22Rv1 (cell line): ENCODE data around the gene DDX25.

Source experiments
- H3K27ac ChIP-seq: fragments of 450-650 bp; 2 replicates; pipeline ENCODE4 v1.5.1; 2017
- ZFX ChIP-seq: fragments of 450-650 bp; IDR thresholded peaks from 2 replicates; pipeline ENCODE4 v1.6.1; 2017; ENCODE audit warnings: antibody characterized with exemption, borderline replicate concordance
- TF ChIP-seq, protein P1 (sequence below): fragments of 450-650 bp; IDR thresholded peaks from 2 replicates; pipeline ENCODE4 v1.5.1; 2017; ENCODE audit warnings: mild to moderate bottlenecking

Gene DDX25

DNA sequence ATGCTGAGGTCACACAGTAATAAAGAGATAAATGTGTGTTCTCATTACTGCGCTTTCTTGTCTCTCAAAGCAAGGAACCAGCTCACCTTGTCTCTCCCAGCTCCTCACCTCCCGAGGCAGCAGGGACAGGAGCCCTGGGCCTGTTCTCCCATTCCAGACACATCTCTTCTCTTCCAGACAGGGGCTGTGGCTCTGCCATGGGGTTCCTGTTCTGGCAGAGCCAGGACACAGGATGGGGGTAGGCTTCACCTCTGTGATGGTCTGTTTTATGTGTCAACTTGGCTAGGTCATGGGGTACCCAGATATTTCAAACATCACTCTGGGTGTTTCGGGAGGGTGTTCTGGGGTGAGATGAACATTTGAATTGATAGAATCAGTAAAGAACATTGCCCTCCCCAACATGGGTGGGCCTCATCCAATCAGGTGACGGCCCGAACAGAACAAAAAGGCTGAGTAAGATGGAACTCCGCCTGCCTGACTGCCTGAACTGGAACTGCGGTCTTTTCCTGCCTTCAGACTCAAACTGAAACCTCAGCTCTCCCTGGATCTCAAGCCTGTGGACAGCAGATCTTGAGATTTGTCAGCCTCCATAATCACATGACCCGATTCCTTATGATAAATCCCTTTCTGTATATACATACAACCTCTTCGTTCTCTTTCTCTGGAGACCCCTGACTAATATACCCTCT, 39.5 kb downstream of the DDX25 start:
- TF ChIP-seq, protein P1, sequence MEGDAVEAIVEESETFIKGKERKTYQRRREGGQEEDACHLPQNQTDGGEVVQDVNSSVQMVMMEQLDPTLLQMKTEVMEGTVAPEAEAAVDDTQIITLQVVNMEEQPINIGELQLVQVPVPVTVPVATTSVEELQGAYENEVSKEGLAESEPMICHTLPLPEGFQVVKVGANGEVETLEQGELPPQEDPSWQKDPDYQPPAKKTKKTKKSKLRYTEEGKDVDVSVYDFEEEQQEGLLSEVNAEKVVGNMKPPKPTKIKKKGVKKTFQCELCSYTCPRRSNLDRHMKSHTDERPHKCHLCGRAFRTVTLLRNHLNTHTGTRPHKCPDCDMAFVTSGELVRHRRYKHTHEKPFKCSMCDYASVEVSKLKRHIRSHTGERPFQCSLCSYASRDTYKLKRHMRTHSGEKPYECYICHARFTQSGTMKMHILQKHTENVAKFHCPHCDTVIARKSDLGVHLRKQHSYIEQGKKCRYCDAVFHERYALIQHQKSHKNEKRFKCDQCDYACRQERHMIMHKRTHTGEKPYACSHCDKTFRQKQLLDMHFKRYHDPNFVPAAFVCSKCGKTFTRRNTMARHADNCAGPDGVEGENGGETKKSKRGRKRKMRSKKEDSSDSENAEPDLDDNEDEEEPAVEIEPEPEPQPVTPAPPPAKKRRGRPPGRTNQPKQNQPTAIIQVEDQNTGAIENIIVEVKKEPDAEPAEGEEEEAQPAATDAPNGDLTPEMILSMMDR = no peak

DNA sequence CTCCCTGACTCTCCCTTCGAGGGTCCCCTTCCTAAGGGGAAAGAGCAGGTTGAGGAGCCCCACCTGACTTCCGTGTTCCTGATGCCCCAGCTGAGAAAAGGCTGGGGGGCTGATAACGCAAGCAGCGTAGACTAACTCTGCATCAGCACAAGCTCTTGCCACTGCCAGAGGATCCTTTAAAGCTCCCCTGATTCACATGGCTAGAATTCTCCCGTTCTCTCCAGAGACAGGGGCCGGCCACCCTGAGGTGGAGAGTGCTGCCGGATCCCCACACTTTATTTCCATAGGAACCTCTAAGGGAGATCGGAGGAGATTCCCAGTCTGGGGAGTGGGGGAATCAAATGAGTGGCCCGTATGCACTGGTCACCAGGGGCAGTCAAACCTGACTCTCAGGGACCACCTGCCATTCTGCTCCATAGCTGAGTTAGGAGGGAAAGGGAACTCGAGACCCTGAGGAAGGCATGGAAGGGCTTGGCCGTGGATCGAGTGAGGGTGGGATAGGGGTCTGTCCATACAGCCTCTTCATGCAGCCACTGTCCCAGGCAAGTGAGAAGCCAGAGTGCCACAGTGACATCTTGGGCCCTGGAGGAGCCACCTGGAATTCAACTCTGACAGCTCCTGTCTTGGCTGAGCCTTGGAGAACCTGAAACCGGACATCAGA, 40.2 kb downstream of the DDX25 start:
- H3K27ac ChIP-seq = no peak overlapping the region
- TF ChIP-seq ZFX = no peak
- TF ChIP-seq, protein P1 = no peak

More for the DNA sequence above, 39.5 kb downstream of the DDX25 start:
- no peak overlapping the region for H3K27ac ChIP-seq

DNA sequence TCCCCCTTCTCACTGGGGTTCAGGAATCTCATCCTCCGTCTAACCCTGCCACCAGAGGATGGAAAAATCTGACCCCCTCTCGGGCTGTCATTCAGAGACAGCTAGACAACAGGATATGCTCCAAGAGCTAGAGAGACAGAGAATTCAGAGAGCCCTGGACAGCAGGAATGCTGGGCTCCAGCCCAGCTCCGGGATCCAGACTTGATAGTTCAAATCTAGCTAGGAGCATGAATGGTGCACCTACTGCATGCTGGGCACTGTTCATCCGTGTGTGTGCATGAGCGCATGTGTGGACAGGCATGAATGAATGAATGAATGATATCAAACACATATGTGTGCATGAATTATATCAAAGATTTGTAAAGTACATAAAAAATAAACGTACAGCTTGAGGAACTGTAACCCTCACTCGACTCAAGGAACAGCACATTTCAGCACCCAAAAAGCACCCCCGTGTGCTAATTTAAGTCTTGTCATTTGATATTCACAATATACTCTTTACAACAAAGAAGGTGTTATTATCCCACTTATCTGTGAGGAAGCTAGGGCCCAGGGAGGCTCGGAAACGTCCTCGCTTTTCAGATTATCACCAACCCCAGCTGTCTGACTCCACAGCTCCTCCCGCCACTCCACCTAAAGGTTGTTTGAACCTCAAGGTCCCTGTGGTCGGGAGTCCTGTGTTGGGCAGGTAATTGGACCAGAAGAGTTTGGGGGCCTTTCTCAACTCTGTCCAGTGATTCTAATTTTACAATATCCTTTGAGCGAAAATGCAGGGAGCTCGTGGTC, 40.9 kb downstream of the DDX25 start:
- no peak overlapping the region for H3K27ac ChIP-seq
- no peak for TF ChIP-seq ZFX
- TF ChIP-seq, protein P1 = no peak

DNA sequence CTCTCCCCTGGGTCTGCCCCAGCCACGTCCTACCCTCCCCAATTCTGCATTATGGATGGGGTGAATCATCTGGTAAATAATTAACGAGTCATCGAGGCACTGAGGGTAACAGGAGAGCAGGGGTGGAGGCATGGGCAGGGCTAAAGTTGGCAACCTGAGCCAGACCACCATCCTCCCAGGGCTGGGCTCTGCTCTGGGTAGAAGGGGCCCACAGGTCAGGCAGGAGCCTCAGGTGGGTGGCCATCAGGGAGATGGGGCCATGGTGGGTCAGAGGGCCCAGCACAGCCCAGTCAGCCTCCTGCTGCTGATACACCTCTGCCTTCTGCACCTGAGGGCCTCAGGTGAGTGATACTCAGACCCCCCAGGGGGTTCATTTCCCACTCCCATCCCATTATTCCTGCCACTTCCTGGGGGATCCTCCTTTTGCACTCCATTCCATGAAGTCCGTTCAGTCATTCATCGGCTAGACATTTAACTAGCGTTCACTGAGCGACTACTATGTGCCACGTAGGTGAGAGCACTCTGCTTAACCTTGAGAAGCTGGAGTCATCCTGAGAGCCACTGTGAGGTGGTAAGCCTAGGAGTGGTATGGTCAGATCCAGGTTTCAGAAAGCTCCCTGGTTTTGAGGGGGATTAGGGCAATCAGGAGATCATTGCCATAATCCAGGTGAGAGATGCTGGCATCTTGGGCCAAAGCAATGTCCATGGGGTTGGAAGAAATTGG, 41.7 kb downstream of the DDX25 start, which contains the start of gene VSIG10L2:
Gene VSIG10L2, plus strand, starts transcription at position 248 of the 724 bp plus-strand sequence. Its CDS starts 12 bp downstream, at position 260.
- no peak within 1 kb of the TSS for H3K27ac ChIP-seq
- TF ChIP-seq ZFX = no peak
- TF ChIP-seq, protein P1 = no peak

DNA sequence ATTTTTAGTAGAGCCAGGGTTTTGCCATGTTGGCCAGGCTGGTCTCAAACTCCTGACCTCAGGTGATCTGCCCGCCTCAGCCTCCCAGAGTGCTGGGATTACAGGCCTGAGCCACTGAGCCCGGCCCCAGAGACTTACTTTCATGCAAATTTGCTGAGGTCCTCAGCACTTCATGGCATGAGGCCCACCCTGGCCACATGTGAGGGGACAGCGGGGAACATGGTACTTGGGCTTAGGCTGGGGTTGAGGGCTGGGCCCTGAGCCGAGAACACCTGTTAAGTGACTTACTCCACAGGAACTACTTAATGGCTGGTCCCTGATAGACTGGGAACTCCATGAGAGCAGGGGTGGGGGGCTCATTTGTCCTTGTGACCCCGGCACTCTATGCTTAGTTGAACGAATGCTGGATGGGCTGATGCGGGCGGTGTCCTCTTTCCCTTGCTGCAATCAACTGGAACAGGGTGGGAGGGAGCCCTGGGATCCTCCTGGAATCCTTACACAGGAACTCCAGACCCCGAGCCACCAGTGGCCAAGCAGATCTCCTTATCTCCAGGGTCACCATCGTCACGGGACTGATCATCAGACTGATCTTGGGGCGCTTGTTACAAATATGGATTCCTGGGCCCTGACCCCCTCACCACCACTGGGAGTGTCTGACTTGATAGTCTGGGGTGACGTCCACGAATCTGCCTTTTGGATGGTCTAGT, 42.6 kb downstream of the DDX25 start:
- H3K27ac ChIP-seq = no peak overlapping the region
- no peak for TF ChIP-seq ZFX
- TF ChIP-seq, protein P1 = no peak

DNA sequence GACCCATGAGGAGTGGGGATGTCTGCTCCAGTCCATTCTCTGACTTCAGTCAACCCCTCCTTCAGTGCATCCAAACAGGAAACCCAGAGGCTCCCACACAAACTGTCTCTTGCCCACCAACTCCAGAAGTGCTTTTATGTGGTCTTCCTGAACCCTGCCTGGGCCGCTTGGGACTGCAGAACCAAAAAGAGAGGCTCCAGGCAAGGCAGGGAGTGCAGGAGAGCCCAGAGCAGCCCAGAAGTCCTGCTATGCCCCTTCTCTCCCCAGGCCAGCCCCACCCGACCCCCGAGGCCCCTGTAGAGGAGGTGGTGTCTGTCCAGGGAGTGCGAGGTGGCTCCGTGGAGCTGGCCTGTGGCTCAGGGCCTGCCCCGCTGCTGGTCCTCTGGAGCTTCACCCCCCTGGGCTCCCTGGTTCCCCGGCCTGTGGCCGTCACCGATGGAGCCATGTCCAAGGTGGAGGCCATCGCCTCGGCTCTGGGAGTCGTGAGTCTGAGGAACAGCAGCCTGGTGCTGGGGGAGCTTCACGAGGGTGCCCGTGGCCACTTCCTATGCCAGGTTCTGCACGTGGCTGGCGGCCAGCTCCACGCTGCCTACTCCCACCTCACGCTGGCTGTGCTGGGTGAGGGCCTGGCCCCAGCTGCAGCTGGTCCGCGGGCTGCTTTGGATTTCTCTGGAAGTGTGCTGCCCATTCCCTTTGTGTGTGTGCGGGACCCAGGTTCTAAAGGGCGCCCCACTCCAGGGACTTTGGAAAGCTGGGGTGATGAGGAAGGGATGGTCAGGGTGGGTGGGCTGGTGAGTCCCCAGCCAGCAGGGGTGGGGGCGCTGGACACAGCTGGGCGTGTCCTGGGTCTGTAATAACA, 43.3 kb downstream of the DDX25 start:
- H3K27ac ChIP-seq = no peak overlapping the region

More for the DNA sequence above, 43.3 kb downstream of the DDX25 start:
- TF ChIP-seq ZFX = no peak
- TF ChIP-seq, protein P1 = no peak
